NB4 (cell line): Measurements from ENCODE around the gene KNSTRN.

Source experiments
- CTCF ChIP-seq: IDR thresholded peaks from one replicate; pipeline ENCODE4 v1.5.1; 2012; ENCODE audit warnings: low read depth, low read length
- POLR2A ChIP-seq: IDR thresholded peaks from 2 replicates; pipeline ENCODE4 v1.6.1; 2011; ENCODE audit warnings: mild to moderate bottlenecking; ENCODE audit not compliant: insufficient read length; ENCODE audit errors: extremely low read depth

- no peak for TF ChIP-seq POLR2A
- no peak for TF ChIP-seq CTCF
Observed at GRCh38 chr15:40346579-40347558, 35.7 kb upstream of the KNSTRN start.
